ENCODE data around the gene IER5L.

DNA sequence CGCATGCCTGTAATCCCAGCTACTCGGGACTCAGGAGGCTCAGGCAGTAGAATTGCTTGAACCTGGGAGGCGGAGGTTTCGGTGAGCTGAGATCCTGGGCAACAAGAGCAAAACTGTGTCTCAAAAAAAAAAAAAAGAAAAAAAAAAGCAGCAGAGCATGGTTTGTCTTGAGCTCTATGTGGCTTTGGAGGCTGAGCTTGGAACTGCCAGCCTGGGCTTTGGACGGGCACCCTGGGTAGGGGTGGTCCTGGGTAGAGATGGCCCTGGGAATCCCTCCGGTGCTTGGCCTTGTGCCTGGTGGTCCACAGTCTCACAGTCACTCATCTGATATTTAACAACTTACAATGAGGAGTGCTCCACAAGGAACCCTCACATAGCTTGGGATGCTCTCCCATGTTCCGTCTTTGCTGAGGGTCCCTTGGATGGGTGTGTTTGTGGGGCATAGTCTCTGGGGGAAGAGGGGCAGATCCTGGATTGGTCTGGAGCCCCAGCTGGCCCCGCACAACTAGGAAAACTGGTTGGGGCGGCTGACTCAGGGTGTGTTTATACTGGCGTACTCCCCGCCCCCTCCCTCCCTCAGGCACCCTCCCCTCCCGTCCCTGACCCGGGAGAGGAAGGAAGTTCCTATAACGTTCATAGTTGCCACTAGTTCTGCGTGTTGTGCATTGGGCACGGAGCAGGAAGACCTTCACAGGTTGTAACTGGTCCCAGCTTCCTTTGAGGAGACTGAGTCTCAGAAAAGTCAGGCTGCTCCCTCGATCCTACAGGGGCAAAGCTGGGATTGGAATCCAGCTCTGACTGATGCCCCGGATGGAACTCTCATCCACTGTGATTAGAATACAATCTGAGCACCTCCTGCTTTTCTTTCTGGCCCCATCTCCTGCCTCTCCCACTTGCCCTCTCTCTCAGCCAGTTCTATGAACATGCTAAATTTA is 11.2 kb downstream of the IER5L start:
- TF ChIP-seq, protein P1, sequence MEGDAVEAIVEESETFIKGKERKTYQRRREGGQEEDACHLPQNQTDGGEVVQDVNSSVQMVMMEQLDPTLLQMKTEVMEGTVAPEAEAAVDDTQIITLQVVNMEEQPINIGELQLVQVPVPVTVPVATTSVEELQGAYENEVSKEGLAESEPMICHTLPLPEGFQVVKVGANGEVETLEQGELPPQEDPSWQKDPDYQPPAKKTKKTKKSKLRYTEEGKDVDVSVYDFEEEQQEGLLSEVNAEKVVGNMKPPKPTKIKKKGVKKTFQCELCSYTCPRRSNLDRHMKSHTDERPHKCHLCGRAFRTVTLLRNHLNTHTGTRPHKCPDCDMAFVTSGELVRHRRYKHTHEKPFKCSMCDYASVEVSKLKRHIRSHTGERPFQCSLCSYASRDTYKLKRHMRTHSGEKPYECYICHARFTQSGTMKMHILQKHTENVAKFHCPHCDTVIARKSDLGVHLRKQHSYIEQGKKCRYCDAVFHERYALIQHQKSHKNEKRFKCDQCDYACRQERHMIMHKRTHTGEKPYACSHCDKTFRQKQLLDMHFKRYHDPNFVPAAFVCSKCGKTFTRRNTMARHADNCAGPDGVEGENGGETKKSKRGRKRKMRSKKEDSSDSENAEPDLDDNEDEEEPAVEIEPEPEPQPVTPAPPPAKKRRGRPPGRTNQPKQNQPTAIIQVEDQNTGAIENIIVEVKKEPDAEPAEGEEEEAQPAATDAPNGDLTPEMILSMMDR (IDR thresholded peaks at IDR 0.05; ENCODE audit: extremely low read depth in 1 of 2, insufficient read depth in 1 of 2, low read depth in 1 of 2, low read length in 2 of 2) = no peak
- peak; percentile 80 for TF ChIP-seq POLR2AphosphoS5 (IDR thresholded peaks at IDR 0.05; ENCODE audit: insufficient read depth, low read depth, low read length)

All from endothelial cell of umbilical vein (primary cell).